ENCODE results near the gene MYO15A.

The MYO15A gene

GRCh38 chr17:18182110-18182977 is 73.8 kb downstream of the MYO15A start:
- Histone ChIP-seq H3K27ac (peak overlapping the region; percentile 56 to 99 (median 98)), H3K4me3 (peak overlapping the region; percentile 71 to 99 (median 90))

DNA sequence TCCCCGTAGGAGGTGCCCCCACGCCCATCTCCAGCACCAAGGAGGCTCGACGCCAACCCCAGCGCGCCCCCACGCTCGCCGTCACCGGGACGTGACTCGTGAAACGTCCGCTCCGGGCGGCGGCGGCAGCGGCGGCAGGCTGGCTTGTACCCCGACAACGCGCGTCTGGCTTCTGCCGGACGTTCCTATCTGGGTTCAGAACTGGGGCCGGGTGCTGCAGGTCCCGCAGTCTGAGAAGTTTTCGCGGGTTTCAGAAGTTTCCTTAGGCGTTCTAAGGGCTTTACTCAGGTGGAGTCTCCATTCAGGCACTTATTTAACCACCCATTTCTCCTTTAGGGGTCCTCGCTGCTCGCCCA is 74.4 kb downstream of the MYO15A start:
- H3K4me3 ChIP-seq = peak overlapping the region; percentile 71 to 99 (median 90)
- peak overlapping the region; percentile 56 to 99 (median 98) for H3K27ac ChIP-seq

- Histone ChIP-seq H3K4me3 (peak within 1 kb of the TSS; percentile 71 to 99 (median 90)), H3K27ac (peak within 1 kb of the TSS; percentile 88 to 99 (median 98))
Measured at GRCh38 chr17:18183334-18184142, 75.0 kb downstream of the MYO15A start, which contains the start of gene ALKBH5. TSS of gene ALKBH5 (plus strand) at chr17:18183828. CDS start at chr17:18184244, 416 bp downstream.

- H3K27ac ChIP-seq = peak overlapping the region; percentile 88 to 99 (median 98)
- peak overlapping the region; percentile 71 to 99 (median 90) for H3K4me3 ChIP-seq
Measured at GRCh38 chr17:18184143-18185031, 75.8 kb downstream of the MYO15A start.

DNA sequence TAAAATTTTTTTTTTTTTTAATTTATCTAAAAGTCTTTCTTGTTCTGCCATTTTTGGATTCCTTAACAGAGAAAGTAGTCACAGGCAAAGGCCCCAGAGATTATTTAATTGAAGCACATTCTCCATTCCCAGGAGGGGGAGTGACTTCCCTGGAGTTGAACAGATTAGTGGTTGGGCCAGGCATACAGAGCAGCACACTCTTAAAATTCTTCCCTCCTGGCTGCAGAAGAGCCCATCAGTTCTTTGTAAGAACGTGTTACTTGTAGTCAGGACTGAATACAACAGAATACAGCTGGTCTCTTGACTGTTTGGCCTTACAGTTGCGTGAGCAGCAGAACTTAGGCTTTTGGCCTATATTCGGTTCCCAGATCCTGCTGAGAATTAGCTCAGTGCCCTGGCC is 76.8 kb downstream of the MYO15A start:
- H3K27ac ChIP-seq = peak overlapping the region in 12 of 21 experiments; percentile 38 to 99 (median 96)
- peak overlapping the region; percentile 71 to 99 (median 90) for H3K4me3 ChIP-seq

DNA sequence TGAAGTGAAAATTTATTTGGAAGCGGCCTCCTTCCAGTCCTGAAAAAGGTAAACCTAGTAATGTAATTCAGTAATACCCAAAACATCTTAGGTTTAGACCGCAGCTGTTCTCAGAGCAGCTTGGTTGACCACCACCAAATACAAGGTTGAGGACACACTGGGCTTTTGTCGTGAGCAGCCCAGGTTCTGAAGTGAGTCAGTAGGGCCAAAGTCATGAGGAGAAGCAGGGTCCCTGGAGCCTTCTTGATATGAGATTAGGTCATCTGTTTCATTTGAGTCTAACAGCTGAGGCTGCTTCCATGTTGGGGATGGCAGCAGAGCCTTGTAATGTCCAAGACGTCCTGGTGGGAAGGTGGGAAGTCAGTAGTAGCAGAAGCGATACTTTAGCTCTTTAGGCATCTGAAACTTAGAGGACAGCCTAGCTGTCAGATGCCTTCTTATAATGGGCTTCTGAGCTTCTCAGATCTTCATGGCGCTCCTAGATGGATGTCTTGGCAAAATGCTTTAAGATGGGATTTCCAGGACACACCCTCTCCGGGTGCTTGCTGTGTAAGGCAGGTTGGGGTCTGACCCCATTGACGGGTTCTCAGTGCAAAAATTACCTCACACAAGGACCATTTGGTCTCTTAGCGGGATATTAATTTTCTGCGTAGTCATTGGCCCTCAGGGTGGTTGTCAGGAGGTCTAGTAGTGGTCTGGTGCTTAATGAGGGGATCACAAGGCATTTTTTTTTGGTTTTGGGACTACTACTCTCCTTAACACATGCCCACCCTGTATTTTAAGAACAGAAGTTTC is 77.5 kb downstream of the MYO15A start:
- peak overlapping the region; percentile 71 to 99 (median 90) for H3K4me3 ChIP-seq
- peak overlapping the region in 14 of 21 experiments; percentile 5 to 99 (median 58) for H3K27ac ChIP-seq

DNA sequence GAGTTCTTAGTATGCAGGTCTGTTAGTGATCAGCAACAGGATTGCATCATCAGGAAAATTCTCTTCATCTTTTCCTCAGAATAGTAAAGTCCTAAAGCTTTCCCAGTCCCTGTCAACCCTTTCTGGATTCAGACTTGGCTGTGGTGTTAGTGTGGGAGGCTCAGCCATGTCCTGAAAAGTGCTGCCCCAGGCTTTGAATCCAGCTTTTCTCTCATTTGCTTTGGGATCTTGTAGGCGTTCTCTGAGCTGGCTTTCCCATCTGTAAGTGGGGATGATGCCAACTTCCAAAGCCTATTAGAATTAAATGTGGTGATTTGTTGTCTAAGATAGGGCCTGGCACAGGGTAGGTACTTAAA is 78.0 kb downstream of the MYO15A start:
- H3K4me3 ChIP-seq = peak overlapping the region; percentile 10 to 99 (median 90)
- H3K27ac ChIP-seq = peak overlapping the region in 12 of 21 experiments; percentile 5 to 99 (median 48)

GRCh38 chr17:18187226-18187625 is 78.7 kb downstream of the MYO15A start:
- H3K27ac ChIP-seq = peak overlapping the region in 12 of 21 experiments; percentile 3 to 99 (median 36)
- peak overlapping the region in 6 of 7 experiments; percentile 15 to 99 (median 51) for H3K4me3 ChIP-seq

- Histone ChIP-seq H3K4me3 (peak overlapping the region in 3 of 7 experiments; percentile 15 to 90 (median 83)), H3K27ac (peak overlapping the region in 9 of 21 experiments; percentile 3 to 99 (median 50))
Measured at GRCh38 chr17:18187821-18188761, 79.5 kb downstream of the MYO15A start.

DNA sequence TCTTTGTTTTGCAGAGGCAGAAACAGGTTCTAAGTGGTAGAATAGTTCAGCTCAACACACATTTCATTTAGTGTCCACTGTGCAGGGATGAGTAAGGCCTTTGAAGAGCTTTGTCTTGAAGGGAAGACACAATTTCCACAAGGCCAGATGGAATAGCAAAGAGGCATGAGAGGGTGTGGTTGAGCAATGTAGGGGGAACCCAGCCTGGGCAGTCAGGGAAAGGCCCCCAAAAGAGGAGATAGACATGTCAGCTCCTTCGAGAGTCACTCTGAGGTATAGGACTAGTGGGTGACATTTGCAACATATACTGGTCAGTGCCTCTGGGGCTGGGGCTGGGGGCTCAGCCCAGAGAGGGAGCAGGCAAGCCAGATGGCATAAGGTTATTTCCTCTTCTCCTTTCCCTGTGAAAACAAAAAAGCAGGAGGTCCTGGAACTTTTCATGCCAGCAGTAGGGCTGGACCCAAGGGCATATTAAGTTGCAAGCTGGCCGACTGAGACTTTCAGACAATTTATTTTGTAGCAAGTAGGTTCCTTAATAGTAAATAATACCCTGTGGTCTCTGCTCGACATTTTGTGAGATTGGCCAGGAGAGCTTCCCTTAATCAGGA is 82.2 kb downstream of the MYO15A start:
- no peak overlapping the region for H3K4me3 ChIP-seq

GRCh38 chr17:18191236-18191667 is 82.7 kb downstream of the MYO15A start:
- no peak overlapping the region for H3K4me3 ChIP-seq

More for the DNA sequence above, 82.2 kb downstream of the MYO15A start:
- peak overlapping the region in 8 of 21 experiments; percentile 4 to 48 (median 22) for H3K27ac ChIP-seq

DNA sequence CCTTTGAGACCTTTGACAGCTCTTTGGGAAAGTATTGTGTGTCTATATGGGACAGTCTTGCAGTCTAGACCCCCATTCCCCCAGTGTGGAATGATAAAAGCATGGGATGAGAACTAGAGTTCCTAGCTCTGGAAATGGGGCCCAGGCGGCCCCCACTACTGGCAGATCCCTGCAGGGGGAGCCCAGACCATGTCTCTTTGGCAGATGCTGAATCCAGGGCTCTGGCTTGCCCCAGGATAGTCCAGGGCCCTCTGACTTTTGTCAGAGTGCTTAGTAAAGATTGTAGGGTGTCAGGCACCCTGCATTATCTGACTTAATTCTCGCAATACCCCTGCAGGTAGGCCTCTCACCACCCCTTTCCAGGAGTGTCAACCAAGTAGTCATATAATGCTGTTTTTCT is 83.4 kb downstream of the MYO15A start:
- H3K4me3 ChIP-seq = no peak overlapping the region
- peak overlapping the region in 1 of 21 experiments; percentile 38 for H3K27ac ChIP-seq

More at GRCh38 chr17:18191236-18191667, 82.7 kb downstream of the MYO15A start:
- peak overlapping the region in 5 of 21 experiments; percentile 2 to 39 (median 17) for H3K27ac ChIP-seq

- H3K27ac ChIP-seq = no peak overlapping the region
- H3K4me3 ChIP-seq = no peak overlapping the region
Measured at GRCh38 chr17:18194394-18194793, 85.8 kb downstream of the MYO15A start.

DNA sequence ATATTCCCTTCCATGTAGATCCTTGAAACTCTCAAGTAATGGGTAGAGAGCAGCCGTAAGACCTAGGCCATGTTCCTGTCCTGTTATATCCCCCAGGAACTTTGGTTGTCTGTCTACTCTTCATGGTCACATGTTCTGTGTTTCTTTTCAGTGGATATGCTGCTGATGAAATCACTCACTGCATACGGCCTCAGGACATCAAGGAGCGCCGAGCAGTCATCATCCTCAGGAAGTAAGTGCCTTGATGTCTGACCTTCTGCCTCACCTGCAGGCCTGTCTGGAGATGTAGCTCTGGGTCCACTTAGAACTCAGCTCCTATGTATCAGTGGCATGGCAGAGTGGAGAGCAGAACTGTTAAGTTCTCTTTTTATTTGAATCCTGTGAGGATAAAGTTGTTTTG is 86.2 kb downstream of the MYO15A start:
- Histone ChIP-seq H3K4me3 (no peak overlapping the region), H3K27ac (no peak overlapping the region)

DNA sequence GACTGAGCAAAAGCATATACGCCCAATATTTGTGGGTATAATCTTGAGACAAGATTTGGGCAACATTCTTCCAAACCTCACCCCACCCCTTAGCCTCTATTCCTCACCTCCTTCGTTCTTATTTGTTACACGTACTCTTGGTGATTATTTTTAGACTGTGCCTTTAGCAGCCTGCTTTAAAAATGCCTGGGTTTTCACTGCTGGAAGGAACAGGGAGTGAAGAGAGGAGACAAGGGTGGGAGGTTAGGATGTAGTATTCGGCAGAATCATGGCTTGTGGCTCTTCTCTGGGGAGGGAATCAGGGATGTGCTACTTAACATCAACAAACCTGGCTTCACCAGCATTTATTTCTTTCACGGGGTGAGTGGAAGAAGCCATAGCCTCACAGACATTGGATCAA is 86.7 kb downstream of the MYO15A start:
- Histone ChIP-seq H3K4me3 (no peak overlapping the region), H3K27ac (no peak overlapping the region)

DNA sequence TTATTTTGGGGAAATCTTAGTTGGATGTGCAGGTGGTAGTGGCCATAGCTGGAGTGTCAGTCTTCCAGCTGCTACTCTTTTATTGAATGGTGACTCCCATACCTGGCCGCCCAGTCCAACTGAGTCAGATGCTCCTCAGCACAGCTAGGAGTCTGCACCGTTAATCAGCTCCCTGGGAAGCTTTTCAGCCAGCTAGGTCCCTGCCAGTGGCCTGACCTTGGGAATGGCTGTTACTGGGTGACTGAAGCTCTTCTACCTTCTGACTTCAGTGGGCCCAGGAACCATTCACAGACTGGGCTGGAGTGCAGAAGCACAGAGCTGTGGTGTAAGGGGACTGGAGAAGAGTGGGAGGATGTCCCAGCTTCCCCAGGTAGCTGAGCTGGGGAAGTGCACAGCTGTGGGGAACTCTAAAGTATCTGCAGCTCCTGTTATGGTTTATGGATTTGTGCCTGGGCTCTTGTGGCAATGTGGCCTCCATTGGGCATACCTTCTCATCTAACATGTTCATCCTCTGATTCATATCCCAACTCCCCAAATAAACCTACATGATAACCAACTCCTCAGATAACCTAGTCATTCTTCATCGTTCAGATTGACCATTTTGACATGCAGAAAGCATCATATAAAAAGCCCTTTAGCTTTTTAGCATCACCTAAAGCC is 89.1 kb downstream of the MYO15A start:
- H3K4me3 ChIP-seq = no peak overlapping the region
- H3K27ac ChIP-seq = no peak overlapping the region
